Neural cell (in vitro differentiated cells): ENCODE results near the gene ZNF394. TPM values are rescaled to one million over a fixed set of nuclear protein-coding genes. Genes with fewer than 3 reads are reported as not detected.

Source experiments
- H2AFZ ChIP-seq: fragments of 200-600, 300-800 bp; sonication (generic), shearing (Covaris generic); 2 replicates; pipeline ENCODE4 v1.6.0; 2014; ENCODE audit warnings: low read depth, mild to moderate bottlenecking, antibody characterized with exemption, low read length, moderate library complexity
- H3F3A ChIP-seq: fragments of 200-600 bp; shearing (Covaris generic); 2 replicates; pipeline ENCODE4 v1.6.1; 2016; ENCODE audit warnings: mild to moderate bottlenecking, moderate library complexity, mixed read lengths, antibody characterized with exemption, low read length; ENCODE audit not compliant: insufficient read depth, poor library complexity, severe bottlenecking
- H3K27ac ChIP-seq: fragments of 200-600, 300-800 bp; sonication (generic), shearing (Covaris generic); 2 replicates; pipeline ENCODE4 v1.5.1; 2014; ENCODE audit warnings: mild to moderate bottlenecking, low read length, moderate library complexity
- H3K27me3 ChIP-seq: fragments of 300-800, 200-600 bp; sonication (generic), shearing (Covaris generic); 2 replicates; pipeline ENCODE4 v1.6.0; 2014; ENCODE audit warnings: mild to moderate bottlenecking, low read depth, low read length, moderate library complexity; ENCODE audit not compliant: insufficient read depth
- H3K36me3 ChIP-seq: fragments of 300-800, 200-600 bp; sonication (generic), shearing (Covaris generic); 2 replicates; pipeline ENCODE4 v1.5.1; 2014; ENCODE audit warnings: mild to moderate bottlenecking, antibody characterized with exemption, low read length, moderate library complexity; ENCODE audit not compliant: insufficient read depth
- H3K4me2 ChIP-seq: fragments of 300-800, 200-600 bp; sonication (generic), shearing (Covaris generic); 2 replicates; pipeline ENCODE4 v1.6.0; 2014; ENCODE audit warnings: mild to moderate bottlenecking, low read length
- H3K4me3 ChIP-seq: fragments of 300-800, 200-600 bp; sonication (generic), shearing (Covaris generic); 2 replicates; pipeline ENCODE4 v1.5.1; 2014; ENCODE audit warnings: mild to moderate bottlenecking, low read length, moderate library complexity
- H3K79me2 ChIP-seq: fragments of 200-600 bp; shearing (Covaris generic); replicated peaks from 2 replicates; pipeline ENCODE4 v1.6.0; 2014; ENCODE audit warnings: mild to moderate bottlenecking, low read length, moderate library complexity; ENCODE audit not compliant: insufficient read depth
- H3K9ac ChIP-seq: fragments of 300-800, 200-600 bp; sonication (generic), shearing (Covaris generic); 2 replicates; pipeline ENCODE4 v1.6.1; 2016; ENCODE audit warnings: mild to moderate bottlenecking, low read length, mixed read lengths
- H3K9me2 ChIP-seq: fragments of 200-600 bp; shearing (Covaris generic); 2 replicates; pipeline ENCODE4 v1.6.1; 2016; ENCODE audit warnings: mild to moderate bottlenecking, low read length, mixed read lengths; ENCODE audit not compliant: insufficient read depth
- H3K9me3 ChIP-seq: fragments of 200-600, 300-800 bp; sonication (generic), shearing (Covaris generic); 2 replicates; pipeline ENCODE4 v1.6.1; 2016; ENCODE audit warnings: mild to moderate bottlenecking, mixed run types, low read length, moderate library complexity, mixed read lengths
- H4K20me1 ChIP-seq: fragments of 200-600 bp; shearing (Covaris generic); 2 replicates; pipeline ENCODE4 v1.6.1; 2016; ENCODE audit warnings: mild to moderate bottlenecking, mixed run types; ENCODE audit not compliant: insufficient read depth
- CTCF ChIP-seq: fragments of 450-650 bp; IDR thresholded peaks from 2 replicates; pipeline ENCODE4 v1.5.1; 2014; ENCODE audit warnings: antibody characterized with exemption, mild to moderate bottlenecking, moderate library complexity; ENCODE audit not compliant: poor library complexity, severe bottlenecking
- EP300 ChIP-seq: fragments of 450-650 bp; conservative IDR thresholded peaks from 2 replicates; pipeline ENCODE4 v1.6.1; 2014; ENCODE audit warnings: antibody characterized with exemption, mild to moderate bottlenecking, moderate library complexity; ENCODE audit not compliant: poor library complexity, severe bottlenecking
- EZH2 ChIP-seq: fragments of 200-600, 300-800 bp; shearing (Covaris generic), sonication (generic); IDR thresholded peaks from 2 replicates; pipeline ENCODE4 v1.6.1; 2014; ENCODE audit warnings: antibody characterized with exemption, low read length, borderline replicate concordance, mild to moderate bottlenecking; ENCODE audit not compliant: insufficient read depth, poor library complexity, severe bottlenecking
- MXI1 ChIP-seq: fragments of 450-650 bp; conservative IDR thresholded peaks from 2 replicates; pipeline ENCODE4 v1.6.1; 2014; ENCODE audit warnings: antibody characterized with exemption, mild to moderate bottlenecking; ENCODE audit not compliant: poor library complexity, severe bottlenecking
- POLR2AphosphoS5 ChIP-seq: IDR thresholded peaks from 2 replicates; pipeline ENCODE4 v1.6.1; 2012
- RAD21 ChIP-seq: fragments of 450-650 bp; conservative IDR thresholded peaks from 2 replicates; pipeline ENCODE4 v1.6.1; 2014; ENCODE audit warnings: antibody characterized with exemption, mild to moderate bottlenecking, moderate library complexity
- REST ChIP-seq: IDR thresholded peaks from 2 replicates; pipeline ENCODE4 v1.6.1; 2012; ENCODE audit warnings: borderline replicate concordance
- SMC3 ChIP-seq: fragments of 450-650 bp; conservative IDR thresholded peaks from 2 replicates; pipeline ENCODE4 v1.6.1; 2014; ENCODE audit warnings: antibody characterized with exemption, mild to moderate bottlenecking, moderate library complexity; ENCODE audit not compliant: poor library complexity
- TAF1 ChIP-seq: IDR thresholded peaks from 2 replicates; pipeline ENCODE4 v1.6.1; 2012; ENCODE audit warnings: low read depth
- polyA plus RNA-seq: library from polyadenylated mRNA; depleted of rRNA; stranded (reverse); fragments of >200 nt; gene quantifications from 2 replicates; pipeline ENCODE4 v1.2.3, GENCODE V29; 2014

The ZNF394 gene
- polyA plus RNA-seq, 1 donor from 2014 or later, result 9.5 TPM

- H3K27ac ChIP-seq, result no peak overlapping the region
- no peak for TF ChIP-seq CTCF
- TF ChIP-seq POLR2AphosphoS5, result no peak
- no peak for TF ChIP-seq TAF1
- no peak for TF ChIP-seq SMC3
- TF ChIP-seq EP300, result no peak
- no peak for TF ChIP-seq RAD21
- no peak for TF ChIP-seq REST
- no peak for TF ChIP-seq EZH2
- TF ChIP-seq MXI1, result no peak
Observed at GRCh38 chr7:99456288-99456687, 43.8 kb downstream of the ZNF394 start.

GRCh38 chr7:99455874-99456273 lies 44.2 kb downstream of the ZNF394 start:
- Histone ChIP-seq H3F3A (no peaks in the 10 kb centered on the region), H2AFZ (no peak overlapping the region), H3K4me2 (no peak overlapping the region), H3K9ac (no peak overlapping the region), H3K4me3 (no peak overlapping the region), H3K27me3 (no peaks in the 10 kb centered on the region), H3K36me3 (no peaks in the 10 kb centered on the region), H3K79me2 (peaks cover 4% of the 10 kb centered on the region), H3K9me3 (no peaks in the 10 kb centered on the region), H3K27ac (no peak overlapping the region), H3K9me2 (no peaks in the 10 kb centered on the region), H4K20me1 (no peaks in the 10 kb centered on the region)
- no peak for TF ChIP-seq REST
- TF ChIP-seq MXI1, result no peak
- no peak for TF ChIP-seq EP300
- no peak for TF ChIP-seq SMC3
- TF ChIP-seq TAF1, result no peak
- no peak for TF ChIP-seq RAD21
- no peak for TF ChIP-seq EZH2
- TF ChIP-seq POLR2AphosphoS5, result no peak
- no peak for TF ChIP-seq CTCF

More at GRCh38 chr7:99456288-99456687, 43.8 kb downstream of the ZNF394 start:
- H3K36me3 ChIP-seq, result no peaks in the 10 kb centered on the region
- H3K9me2 ChIP-seq, result no peaks in the 10 kb centered on the region
- peaks cover 7% of the 10 kb centered on the region for H3K79me2 ChIP-seq
- no peaks in the 10 kb centered on the region for H3K27me3 ChIP-seq
- H3F3A ChIP-seq, result no peaks in the 10 kb centered on the region
- no peaks in the 10 kb centered on the region for H3K9me3 ChIP-seq
- H2AFZ ChIP-seq, result no peak overlapping the region
- no peaks in the 10 kb centered on the region for H4K20me1 ChIP-seq
- H3K4me2 ChIP-seq, result no peak overlapping the region
- no peak overlapping the region for H3K9ac ChIP-seq
- H3K4me3 ChIP-seq, result no peak overlapping the region
